Vagina (tissue), 2 donors: Measurements from ENCODE around the gene PCDHA5. TPM values are rescaled to one million over a fixed set of nuclear protein-coding genes. Genes with fewer than 3 reads are reported as not detected.

Experiments used
- DNase-seq, 2 donors: peaks; one replicate each; pipeline ENCODE4 v3.0.0-alpha.2; 2017; ENCODE audit errors: extremely low spot score in 2 of 2
- H3K27ac ChIP-seq: fragments of 200-600 bp; sonication (generic); one replicate; pipeline ENCODE4 v1.5.1; 2019
- H3K27me3 ChIP-seq: fragments of 200-600 bp; sonication (generic); one replicate; pipeline ENCODE4 v1.5.1; 2019
- H3K36me3 ChIP-seq, 2 donors: fragments of 200-600 bp; sonication (generic); one replicate each; pipeline ENCODE4 v1.5.1; 2017 to 2019
- H3K4me1 ChIP-seq: fragments of 200-600 bp; sonication (generic); one replicate; pipeline ENCODE4 v1.5.1; 2019
- H3K4me3 ChIP-seq, 2 donors: fragments of 200-600 bp; sonication (generic); 1 replicate in 1 of 2; 2 replicates in 1 of 2; pipeline ENCODE4 v1.5.1; 2016 to 2019
- H3K9me3 ChIP-seq: fragments of 200-600 bp; sonication (generic); one replicate; pipeline ENCODE4 v1.5.1; 2019
- CTCF ChIP-seq, 3 experiments: fragments of 450-650 bp in 2 of 3; fragments of 200-600 bp in 1 of 3; sonication (generic) in 1 of 3; IDR thresholded peaks; one replicate each; pipeline ENCODE4 v1.5.1; 2017 to 2019; ENCODE audit warnings: antibody characterized with exemption in 3 of 3, mild to moderate bottlenecking in 2 of 3, moderate library complexity in 2 of 3
- POLR2A ChIP-seq, 2 donors: fragments of 450-650 bp; IDR thresholded peaks; one replicate each; pipeline ENCODE4 v1.6.1; 2017; ENCODE audit warnings: antibody characterized with exemption in 2 of 2, mild to moderate bottlenecking in 2 of 2, moderate library complexity in 2 of 2
- POLR2AphosphoS5 ChIP-seq, 2 donors: sonication (generic); formaldehyde crosslinking; IDR thresholded peaks; one replicate each; pipeline ENCODE4 v1.9.0; 2017; ENCODE audit warnings: antibody characterized with exemption in 2 of 2, mild to moderate bottlenecking in 2 of 2, low read depth in 1 of 2; ENCODE audit not compliant: insufficient read depth in 1 of 2
- intact Hi-C: fragments of 100-400 bp; cut with DNase I; formaldehyde crosslinking; loops from one replicate; pipeline ENCODE4 v1.15.1; 2023
- total RNA-seq: library from RNA; depleted of rRNA; stranded (reverse); fragments of >200 nt; gene quantifications from one replicate; pipeline ENCODE4 v1.2.3, GENCODE V29; 2016

Gene PCDHA5
- total RNA-seq, 1 donor from 2014 or later = 0.25 TPM

- Histone ChIP-seq H3K27me3 (no peaks in the 10 kb centered on the region), H3K4me3 (no peak overlapping the region), H3K9me3 (no peaks in the 10 kb centered on the region), H3K36me3 (no peaks in the 10 kb centered on the region), H3K4me1 (no peaks in the 10 kb centered on the region), H3K27ac (no peak overlapping the region)
- no peak for DNase-seq
- TF ChIP-seq POLR2A (IDR thresholded peaks at IDR 0.05) = no peak
- TF ChIP-seq POLR2AphosphoS5 (IDR thresholded peaks at IDR 0.05; ENCODE audit: insufficient read depth in 1 of 2, low read depth in 1 of 2) = no peak
- TF ChIP-seq CTCF (IDR thresholded peaks at IDR 0.05) = no peak
- intact Hi-C loops = no loop called here
Observed at GRCh38 chr5:140857177-140857986, 36.0 kb downstream of the PCDHA5 start.

DNA sequence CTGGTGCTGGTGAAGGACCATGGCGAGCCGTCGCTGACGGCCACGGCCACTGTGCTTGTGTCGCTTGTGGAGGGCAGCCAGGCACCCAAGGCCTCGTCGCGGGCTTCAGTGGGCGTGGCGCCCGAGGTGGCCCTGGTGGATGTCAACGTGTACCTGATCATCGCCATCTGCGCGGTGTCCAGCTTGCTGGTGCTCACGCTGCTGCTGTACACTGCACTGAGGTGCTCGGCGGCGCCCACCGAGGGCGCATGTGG, 36.5 kb downstream of the PCDHA5 start:
- no peak for TF ChIP-seq POLR2A (IDR thresholded peaks at IDR 0.05)
- no peak for TF ChIP-seq POLR2AphosphoS5 (IDR thresholded peaks at IDR 0.05; ENCODE audit: insufficient read depth in 1 of 2, low read depth in 1 of 2)
- TF ChIP-seq CTCF (IDR thresholded peaks at IDR 0.05) = no peak
- H3K9me3 ChIP-seq = peaks cover 2% of the 10 kb centered on the region
- no peaks in the 10 kb centered on the region for H3K27me3 ChIP-seq

DNA sequence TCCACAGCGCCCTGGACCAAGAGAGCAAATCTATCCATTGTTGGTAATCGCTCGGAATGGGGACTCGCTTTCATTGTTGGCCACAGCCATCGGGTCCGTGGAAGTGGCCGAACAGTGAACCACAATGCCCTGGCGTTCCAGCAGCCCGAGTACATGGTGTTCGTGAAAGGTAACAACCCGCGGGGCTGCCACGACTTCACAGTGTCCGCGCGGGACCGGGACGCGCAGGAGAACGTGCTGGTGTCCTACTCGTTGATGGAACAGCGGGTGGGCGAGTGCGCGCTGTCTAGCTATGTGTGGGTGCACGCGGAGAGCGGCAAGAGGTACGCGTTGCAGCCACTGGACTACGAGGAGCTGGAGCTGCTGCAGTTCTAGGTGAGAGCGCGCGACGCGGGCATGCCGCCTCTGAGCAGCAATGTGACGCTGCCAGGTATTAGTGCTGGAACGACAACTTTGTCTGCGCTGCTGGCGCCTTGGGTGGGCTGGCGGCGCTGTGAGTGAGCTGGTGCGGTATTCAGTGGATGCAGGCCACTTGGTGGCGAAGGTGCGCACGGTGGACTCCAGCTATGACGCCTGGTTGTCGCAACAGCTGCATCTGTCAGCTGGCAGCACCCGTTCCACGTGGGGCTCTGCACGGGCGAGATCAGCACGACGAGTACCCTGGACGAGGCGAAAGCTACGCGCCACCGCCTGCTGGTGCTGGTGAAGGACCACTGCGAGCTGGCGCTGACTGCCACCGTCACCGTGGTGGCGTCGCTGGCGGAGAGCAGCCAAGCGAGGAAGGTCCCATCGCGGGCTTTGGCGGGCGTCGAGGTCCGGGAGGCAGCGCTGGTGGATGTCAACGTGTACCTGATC, 41.3 kb downstream of the PCDHA5 start:
- no peak for DNase-seq
- Histone ChIP-seq H3K4me3 (no peak overlapping the region), H3K4me1 (no peaks in the 10 kb centered on the region), H3K27ac (no peak overlapping the region), H3K27me3 (no peaks in the 10 kb centered on the region), H3K36me3 (no peaks in the 10 kb centered on the region), H3K9me3 (peaks cover 6% of the 10 kb centered on the region)
- intact Hi-C loops = no loop called here
- no peak for TF ChIP-seq POLR2AphosphoS5 (IDR thresholded peaks at IDR 0.05; ENCODE audit: insufficient read depth in 1 of 2, low read depth in 1 of 2)
- TF ChIP-seq POLR2A (IDR thresholded peaks at IDR 0.05) = no peak
- no peak for TF ChIP-seq CTCF (IDR thresholded peaks at IDR 0.05)

More for the DNA sequence above, 36.5 kb downstream of the PCDHA5 start:
- Histone ChIP-seq H3K36me3 (no peaks in the 10 kb centered on the region), H3K4me1 (no peaks in the 10 kb centered on the region), H3K27ac (no peak overlapping the region), H3K4me3 (no peak overlapping the region)
- intact Hi-C loops = no loop called here
- DNase-seq = no peak

DNA sequence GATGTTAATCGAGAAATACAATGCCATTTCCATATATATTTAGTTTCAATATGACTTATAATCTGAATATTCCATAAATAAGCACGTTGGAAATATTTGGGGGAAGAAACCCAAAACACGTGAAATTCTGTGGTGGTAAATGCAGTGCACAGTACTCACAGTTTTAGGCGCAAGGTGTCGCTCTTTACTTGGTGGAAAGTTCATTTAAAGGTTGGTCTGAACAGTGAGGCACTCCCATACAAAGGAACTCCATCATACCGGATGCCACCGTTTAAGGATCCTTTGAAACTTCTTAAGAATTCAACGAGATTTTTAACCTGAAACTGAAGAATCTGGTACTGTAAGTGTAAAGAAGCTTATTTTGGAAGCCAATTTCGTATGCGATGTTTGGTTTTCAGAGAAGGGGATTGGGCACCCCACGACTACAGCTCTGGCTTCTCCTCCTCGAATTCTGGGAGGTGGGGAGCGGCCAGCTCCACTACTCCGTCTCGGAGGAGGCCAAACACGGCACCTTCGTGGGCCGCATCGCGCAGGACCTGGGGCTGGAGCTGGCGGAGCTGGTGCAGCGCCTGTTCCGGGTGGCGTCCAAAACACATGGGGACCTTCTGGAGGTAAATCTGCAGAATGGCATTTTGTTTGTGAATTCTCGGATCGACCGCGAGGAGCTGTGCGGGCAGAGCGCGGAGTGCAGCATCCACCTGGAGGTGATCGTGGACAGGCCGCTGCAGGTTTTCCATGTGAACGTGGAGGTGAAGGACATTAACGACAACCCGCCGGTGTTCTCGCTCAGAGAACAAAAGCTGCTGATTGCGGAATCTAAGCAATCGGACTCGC, 47.5 kb downstream of the PCDHA5 start, which contains the start of gene PCDHA11:
Gene PCDHA11, plus strand, starts transcription at position 237 of the 834 bp plus-strand sequence. Its CDS starts 147 bp downstream, at position 384.
- Histone ChIP-seq H3K4me1 (no peaks in the 10 kb centered on the region), H3K36me3 (no peaks in the 10 kb centered on the region), H3K27ac (no peak within 1 kb of the TSS), H3K4me3 (no peak within 1 kb of the TSS), H3K9me3 (no peaks in the 10 kb centered on the region), H3K27me3 (no peaks in the 10 kb centered on the region)
- TF ChIP-seq CTCF (IDR thresholded peaks at IDR 0.05) = no peak
- TF ChIP-seq POLR2A (IDR thresholded peaks at IDR 0.05) = no peak
- TF ChIP-seq POLR2AphosphoS5 (IDR thresholded peaks at IDR 0.05; ENCODE audit: insufficient read depth in 1 of 2, low read depth in 1 of 2) = no peak
- DNase-seq = no peak
- intact Hi-C loops = no loop called here
